Measurements from ENCODE around the gene CLCN7. TPM values are rescaled to one million over a fixed set of nuclear protein-coding genes. Genes with fewer than 3 reads are reported as not detected.
A peak's percentile ranks its signal among the peaks of the same experiment; 100 is the strongest.

Gene CLCN7
- total and polyA plus RNA-seq, 2 of the 4 experiments (the other 2 are of a cell fraction), result 10.8 to 45.2 TPM

DNA sequence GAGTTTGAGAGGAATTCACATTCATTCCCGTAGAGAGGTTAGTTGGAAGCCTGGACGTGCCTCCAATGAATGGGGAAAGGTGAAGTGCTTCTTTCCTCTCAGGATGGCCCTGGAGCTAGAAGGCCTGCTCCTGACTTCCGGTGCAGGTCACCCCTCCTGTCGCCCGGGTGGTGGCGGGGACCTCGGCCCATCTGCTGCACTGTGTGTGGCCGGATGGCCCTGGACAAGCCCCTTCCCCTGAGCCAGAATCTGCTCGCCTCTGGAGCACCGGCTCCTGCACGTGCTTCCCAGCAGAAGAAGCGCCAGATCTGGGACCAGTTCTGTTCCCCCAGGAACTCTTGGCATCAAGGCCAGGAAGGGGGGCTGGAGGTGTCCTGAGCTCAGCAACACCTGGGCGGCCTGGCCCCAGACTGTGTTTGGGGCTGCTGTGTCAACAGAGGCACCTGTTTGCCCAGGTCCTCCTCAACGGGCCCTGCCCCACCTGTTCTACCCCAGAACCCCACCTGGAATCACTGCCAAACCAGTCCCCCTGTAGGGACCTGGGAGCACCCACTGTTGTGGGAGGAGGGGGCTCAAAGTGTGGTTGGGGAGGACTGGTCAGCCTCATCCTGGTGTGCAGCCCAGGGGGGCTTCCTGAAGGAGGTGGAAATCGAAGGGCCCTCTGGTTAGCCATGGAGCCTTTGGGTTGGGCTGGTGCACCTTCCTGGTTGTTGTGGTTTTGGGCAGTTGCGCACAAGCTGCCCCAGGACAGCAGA is 49.0 kb downstream of the CLCN7 start:
- no peak overlapping the region for H3K4me3 ChIP-seq (ENCODE audit: insufficient read depth, low read depth, low read length)
- H4K8ac ChIP-seq (ENCODE audit: low read depth in 2 of 2, low read length in 2 of 2), result no peak overlapping the region
- dilution Hi-C loops (cut with HindIII; ENCODE audit: low sequenced_read_pairs, unreplicated experiment) (no loop called here), in situ Hi-C loops (cut with MboI; ENCODE audit: low sequenced_read_pairs) (no loop called here), intact Hi-C loops (cut with micrococcal nuclease) (loop anchor here (10.0 kb wide), 1 partner anchor 49 kb away; the partner anchor contains the start of gene CLCN7)
- ATAC-seq (ENCODE audit: low read depth), result no peak
- H2AFZ ChIP-seq (replicated peaks; ENCODE audit: low read length, poor library complexity), result no peak overlapping the region
- H3K4ac ChIP-seq (ENCODE audit: low read depth, low read length), result no peak overlapping the region
- no peak for DNase-seq
- 84% methylated on average over 9 of the region's 16 CpGs; no CpG with 5 or more reads in 1 of the 2 experiments for WGBS, 2 experiments (ENCODE audit: extremely low coverage in 2 of 2, insufficient read length in 1 of 2)
- H3K4me1 ChIP-seq (ENCODE audit: control insufficient read depth, insufficient read depth, low read length), result no peaks in the 10 kb centered on the region
- H4K20me1 ChIP-seq (ENCODE audit: insufficient read depth, low read length), result no peaks in the 10 kb centered on the region
- no TSS peak for BruUV-seq (replicated peaks)
- no peak overlapping the region for H2BK120ac ChIP-seq (ENCODE audit: low read depth, low read length)
- no peak overlapping the region for H2AK5ac ChIP-seq (ENCODE audit: low read depth, low read length)
- no peak overlapping the region for H3K18ac ChIP-seq (ENCODE audit: low read depth, low read length)
- CTCF ChIA-PET, result no interaction called here
- peaks cover 5 to 10% of the 10 kb centered on the region in 2 experiments; a peak in 2 of 4 replicates for H3K79me1 ChIP-seq (ENCODE audit: low read depth in 1 of 2, low read length in 2 of 2)
- no peak overlapping the region for H3K23ac ChIP-seq (ENCODE audit: low read depth, low read length)
- peak overlapping the region; percentile 37 for H2AK9ac ChIP-seq (replicated peaks; ENCODE audit: low read depth, low read length, poor library complexity)
- no peak overlapping the region for H4K5ac ChIP-seq (ENCODE audit: low read depth, low read length)
- TF ChIP-seq MAZ (IDR thresholded peaks at IDR 0.05; ENCODE audit: borderline replicate concordance, low read depth, low read length), result no peak
- no peak overlapping the region for H3K14ac ChIP-seq (replicated peaks; ENCODE audit: low read depth, low read length)
- H2BK5ac ChIP-seq (ENCODE audit: low read depth, low read length, poor library complexity, severe bottlenecking), result no peak overlapping the region
- no peak overlapping the region for H2BK20ac ChIP-seq (ENCODE audit: low read depth, low read length)
- no peak overlapping the region for H3K27ac ChIP-seq (ENCODE audit: insufficient read depth, low read length)
- POLR2A ChIA-PET (ENCODE audit: unreplicated experiment), result no interaction called here
- no peaks in the 10 kb centered on the region; the same call in 1 of the 2 replicates for H3K27me3 ChIP-seq (ENCODE audit: control insufficient read depth, insufficient read depth, low read length)
- H3K4me2 ChIP-seq (ENCODE audit: low read depth, low read length), result no peak overlapping the region
- no peak overlapping the region for H4K91ac ChIP-seq (ENCODE audit: insufficient read depth, low read depth, low read length)
- no peak overlapping the region for H3K56ac ChIP-seq (ENCODE audit: extremely low read depth, insufficient read depth, low read length)
- no peak overlapping the region for H3K9ac ChIP-seq (ENCODE audit: low read depth, low read length)
- no peaks in the 10 kb centered on the region for H3K9me3 ChIP-seq (ENCODE audit: control insufficient read depth, insufficient read depth, low read length)
- H2BK15ac ChIP-seq (ENCODE audit: low read depth, low read length), result no peak overlapping the region
- no peaks in the 10 kb centered on the region for H3K36me3 ChIP-seq (ENCODE audit: control insufficient read depth, insufficient read depth, low read length)
- no peaks in the 10 kb centered on the region for H3K9me1 ChIP-seq (ENCODE audit: insufficient read depth, low read length)

All from IMR-90 (cell line).